SK-N-SH (cell line): ENCODE results near the gene LRRC34. TPM values are rescaled to one million over a fixed set of nuclear protein-coding genes. Genes with fewer than 3 reads are reported as not detected.

ENCODE experiments used
- CTCF ChIA-PET: fragments of 300-600, 350-600 bp; formaldehyde crosslinking; extraction: SDS; loops from one replicate; lab custom pipeline; 2021; lab: Yijun Ruan, JAX
- POLR2A ChIA-PET: fragments of 350-600 bp; sonication (Branson Sonifier 250); formaldehyde crosslinking; extraction: SDS; loops from one replicate; lab custom pipeline; 2020; ENCODE audit warnings: antibody characterized with exemption, inconsistent platforms; lab: Yijun Ruan, JAX
- DNase-seq: peaks from one replicate; pipeline ENCODE4 v3.0.0; 2012
- H2AFZ ChIP-seq: fragments of 200-600 bp; sonication (generic); 2 replicates; pipeline ENCODE4 v1.8.1; 2016; ENCODE audit warnings: antibody characterized with exemption, mild to moderate bottlenecking, low read depth
- H3F3A ChIP-seq: fragments of 200-600 bp; sonication (generic); replicated peaks from 2 replicates; pipeline ENCODE3; 2016; ENCODE audit warnings: antibody characterized with exemption, mild to moderate bottlenecking; ENCODE audit not compliant: insufficient read depth
- H3K27ac ChIP-seq, 2 experiments: fragments of 200-500 bp in 1 of 2; fragments of 200-600 bp in 1 of 2; sonication (Bioruptor generic) in 1 of 2; sonication (generic), shearing (Covaris generic) in 1 of 2; 2 replicates each; pipeline versions ENCODE4 v1.5.1 to v1.6.1; 2014 to 2016; ENCODE audit warnings: low read depth in 2 of 2, inconsistent platforms in 1 of 2, low read length in 1 of 2, mild to moderate bottlenecking in 1 of 2, mixed read lengths in 1 of 2
- H3K27me3 ChIP-seq: fragments of 200-600 bp; sonication (generic), shearing (Covaris generic); 2 replicates; pipeline ENCODE4 v1.6.1; 2016; ENCODE audit warnings: mixed run types; ENCODE audit not compliant: insufficient read depth
- H3K36me3 ChIP-seq, 2 experiments: fragments of 200-500 bp in 1 of 2; fragments of 200-600 bp in 1 of 2; sonication (Bioruptor generic) in 1 of 2; sonication (generic) in 1 of 2; replicated peaks in 1 of 2; 2 replicates each; pipeline versions ENCODE3 to v1.5.1; 2014 to 2016; ENCODE audit warnings: low read length in 1 of 2, mild to moderate bottlenecking in 1 of 2; ENCODE audit not compliant: insufficient read depth in 2 of 2, control insufficient read depth in 1 of 2
- H3K4me1 ChIP-seq, 2 experiments: fragments of 200-500 bp in 1 of 2; fragments of 200-600 bp in 1 of 2; sonication (Bioruptor generic) in 1 of 2; sonication (generic), shearing (Covaris generic) in 1 of 2; 2 replicates each; pipeline versions ENCODE4 v1.5.1 to v1.6.1; 2014 to 2016; ENCODE audit warnings: low read depth in 1 of 2, low read length in 1 of 2, mixed run types in 1 of 2; ENCODE audit not compliant: insufficient read depth in 2 of 2, control insufficient read depth in 1 of 2
- H3K4me2 ChIP-seq: fragments of 200-600 bp; sonication (generic), shearing (Covaris generic); 2 replicates; pipeline ENCODE4 v1.6.1; 2017; ENCODE audit warnings: mixed run types
- H3K4me3 ChIP-seq, 2 experiments: fragments of 200-500 bp in 1 of 2; fragments of 200-600 bp in 1 of 2; sonication (Bioruptor generic) in 1 of 2; sonication (generic), shearing (Covaris generic) in 1 of 2; 2 replicates each; pipeline versions ENCODE4 v1.5.1 to v1.8.1; 2014 to 2016; ENCODE audit warnings: low read depth in 2 of 2, inconsistent platforms in 1 of 2, low read length in 1 of 2, mild to moderate bottlenecking in 1 of 2, mixed read lengths in 1 of 2, moderate library complexity in 1 of 2
- H3K79me2 ChIP-seq: fragments of 200-600 bp; sonication (generic); 2 replicates; pipeline ENCODE4 v1.8.1; 2017; ENCODE audit warnings: mild to moderate bottlenecking; ENCODE audit not compliant: insufficient read depth
- H3K9ac ChIP-seq: fragments of 200-600 bp; sonication (generic); 2 replicates; pipeline ENCODE4 v1.6.1; 2017; ENCODE audit warnings: mixed run types
- H3K9me2 ChIP-seq: fragments of 200-600 bp; sonication (generic); 2 replicates; pipeline ENCODE4 v1.6.1; 2017; ENCODE audit warnings: mixed run types
- H3K9me3 ChIP-seq: fragments of 200-600 bp; sonication (generic); 2 replicates; pipeline ENCODE4 v1.6.1; 2017; ENCODE audit warnings: mixed run types, mild to moderate bottlenecking, moderate library complexity
- H4K20me1 ChIP-seq: fragments of 200-600 bp; sonication (generic); 2 replicates; pipeline ENCODE4 v1.6.1; 2017; ENCODE audit warnings: mild to moderate bottlenecking, mixed run types; ENCODE audit not compliant: insufficient read depth
- FOXM1 ChIP-seq: IDR thresholded peaks from 2 replicates; pipeline ENCODE4 v1.4.0; 2012; ENCODE audit warnings: low read depth, mild to moderate bottlenecking
- GABPA ChIP-seq: IDR thresholded peaks from 2 replicates; pipeline ENCODE4 v1.4.0; 2012; ENCODE audit warnings: low read depth, mild to moderate bottlenecking
- MEF2A ChIP-seq: IDR thresholded peaks from 2 replicates; pipeline ENCODE4 v1.4.0; 2012; ENCODE audit warnings: low read depth, borderline replicate concordance
- MXI1 ChIP-seq: IDR thresholded peaks from 2 replicates; pipeline ENCODE4 v1.6.1; 2012; ENCODE audit warnings: mild to moderate bottlenecking, low read depth, low read length, improper control_type of control experiment
- NRF1 ChIP-seq: IDR thresholded peaks from 2 replicates; pipeline ENCODE4 v1.6.1; 2012; ENCODE audit warnings: low read depth, mild to moderate bottlenecking, low read length
- RAD21 ChIP-seq: IDR thresholded peaks from 2 replicates; pipeline ENCODE4 v1.6.1; 2012; ENCODE audit warnings: mild to moderate bottlenecking, low read length
- RCOR1 ChIP-seq: fragments of 150-350 bp; IDR thresholded peaks from 2 replicates; pipeline ENCODE4 v1.6.1; 2017; ENCODE audit warnings: antibody characterized with exemption, low read length
- RXRA ChIP-seq: IDR thresholded peaks from 2 replicates; pipeline ENCODE4 v1.4.0; 2012; ENCODE audit warnings: low read depth, mild to moderate bottlenecking, borderline replicate concordance
- SIN3A ChIP-seq: IDR thresholded peaks from 2 replicates; pipeline ENCODE4 v1.6.1; 2012; ENCODE audit warnings: low read depth, mild to moderate bottlenecking, low read length, moderate library complexity, borderline replicate concordance
- SMC3 ChIP-seq: IDR thresholded peaks from 2 replicates; pipeline ENCODE4 v1.6.1; 2012; ENCODE audit warnings: low read depth, low read length, improper control_type of control experiment
- WGBS: methylation state at CpG from one replicate; pipeline ENCODE4 v1.1.6; 2017; ENCODE audit warnings: low lambda C conversion rate; 5-methylcytosine and 5-hydroxymethylcytosine counted together
- polyA plus RNA-seq, 3 experiments: library from polyadenylated mRNA; depleted of rRNA; stranded (reverse); fragments of >200 nt; gene quantifications; 2 replicates each; pipeline ENCODE4 v1.2.3, GENCODE V29; 2012
- TF ChIP-seq, protein P1 (sequence below): IDR thresholded peaks from 2 replicates; pipeline ENCODE4 v1.4.0; 2012; ENCODE audit warnings: low read depth, borderline replicate concordance
- TF ChIP-seq, protein P2 (sequence below): IDR thresholded peaks from 2 replicates; pipeline ENCODE4 v1.6.1; 2012; ENCODE audit warnings: mild to moderate bottlenecking, low read depth, low read length, moderate library complexity
- TF ChIP-seq, protein P3 (sequence below): IDR thresholded peaks from 2 replicates; pipeline ENCODE4; 2012

Gene LRRC34
- polyA plus RNA-seq, 1 of the 3 experiments (the other 2 are of a cell fraction) = 1.6 TPM

DNA sequence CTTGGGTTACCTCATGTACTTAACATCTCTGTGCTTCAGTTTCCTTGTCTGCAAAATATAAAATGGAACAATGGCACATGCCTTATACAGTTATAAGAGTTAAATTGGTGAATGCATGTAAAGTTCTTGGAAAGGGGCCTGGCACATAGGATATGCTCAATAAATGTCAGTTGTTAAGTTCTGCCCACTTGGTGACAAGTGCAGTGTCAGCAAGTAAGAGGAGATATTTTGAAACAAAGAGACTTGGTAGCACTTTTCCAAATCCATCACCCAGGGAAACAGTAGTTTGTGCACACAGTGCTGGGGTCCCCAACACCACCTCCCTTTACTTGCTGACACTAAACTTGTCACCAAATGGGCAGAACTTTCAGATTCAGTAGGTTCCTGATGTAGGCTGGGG is 37.9 kb upstream of the LRRC34 start:
- ChIA-PET POLR2A (no interaction called here), CTCF (no interaction called here)
- no peak overlapping the region for H3K4me2 ChIP-seq
- TF ChIP-seq GABPA = no peak
- no peak for TF ChIP-seq SMC3
- TF ChIP-seq, protein P1, sequence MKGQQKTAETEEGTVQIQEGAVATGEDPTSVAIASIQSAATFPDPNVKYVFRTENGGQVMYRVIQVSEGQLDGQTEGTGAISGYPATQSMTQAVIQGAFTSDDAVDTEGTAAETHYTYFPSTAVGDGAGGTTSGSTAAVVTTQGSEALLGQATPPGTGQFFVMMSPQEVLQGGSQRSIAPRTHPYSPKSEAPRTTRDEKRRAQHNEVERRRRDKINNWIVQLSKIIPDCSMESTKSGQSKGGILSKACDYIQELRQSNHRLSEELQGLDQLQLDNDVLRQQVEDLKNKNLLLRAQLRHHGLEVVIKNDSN = no peak
- no peak for TF ChIP-seq RAD21
- TF ChIP-seq FOXM1 = no peak
- TF ChIP-seq, protein P2, sequence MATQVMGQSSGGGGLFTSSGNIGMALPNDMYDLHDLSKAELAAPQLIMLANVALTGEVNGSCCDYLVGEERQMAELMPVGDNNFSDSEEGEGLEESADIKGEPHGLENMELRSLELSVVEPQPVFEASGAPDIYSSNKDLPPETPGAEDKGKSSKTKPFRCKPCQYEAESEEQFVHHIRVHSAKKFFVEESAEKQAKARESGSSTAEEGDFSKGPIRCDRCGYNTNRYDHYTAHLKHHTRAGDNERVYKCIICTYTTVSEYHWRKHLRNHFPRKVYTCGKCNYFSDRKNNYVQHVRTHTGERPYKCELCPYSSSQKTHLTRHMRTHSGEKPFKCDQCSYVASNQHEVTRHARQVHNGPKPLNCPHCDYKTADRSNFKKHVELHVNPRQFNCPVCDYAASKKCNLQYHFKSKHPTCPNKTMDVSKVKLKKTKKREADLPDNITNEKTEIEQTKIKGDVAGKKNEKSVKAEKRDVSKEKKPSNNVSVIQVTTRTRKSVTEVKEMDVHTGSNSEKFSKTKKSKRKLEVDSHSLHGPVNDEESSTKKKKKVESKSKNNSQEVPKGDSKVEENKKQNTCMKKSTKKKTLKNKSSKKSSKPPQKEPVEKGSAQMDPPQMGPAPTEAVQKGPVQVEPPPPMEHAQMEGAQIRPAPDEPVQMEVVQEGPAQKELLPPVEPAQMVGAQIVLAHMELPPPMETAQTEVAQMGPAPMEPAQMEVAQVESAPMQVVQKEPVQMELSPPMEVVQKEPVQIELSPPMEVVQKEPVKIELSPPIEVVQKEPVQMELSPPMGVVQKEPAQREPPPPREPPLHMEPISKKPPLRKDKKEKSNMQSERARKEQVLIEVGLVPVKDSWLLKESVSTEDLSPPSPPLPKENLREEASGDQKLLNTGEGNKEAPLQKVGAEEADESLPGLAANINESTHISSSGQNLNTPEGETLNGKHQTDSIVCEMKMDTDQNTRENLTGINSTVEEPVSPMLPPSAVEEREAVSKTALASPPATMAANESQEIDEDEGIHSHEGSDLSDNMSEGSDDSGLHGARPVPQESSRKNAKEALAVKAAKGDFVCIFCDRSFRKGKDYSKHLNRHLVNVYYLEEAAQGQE = no peak
- no peaks in the 10 kb centered on the region for H3K9me3 ChIP-seq
- H3K79me2 ChIP-seq = no peaks in the 10 kb centered on the region
- no peak overlapping the region for H3K9ac ChIP-seq
- H3K4me1 ChIP-seq = no peaks in the 10 kb centered on the region
- no peak overlapping the region for H3K27ac ChIP-seq
- DNase-seq = no peak
- no peaks in the 10 kb centered on the region for H3K9me2 ChIP-seq
- no peak overlapping the region for H3K4me3 ChIP-seq
- H3F3A ChIP-seq = no peaks in the 10 kb centered on the region
- H3K27me3 ChIP-seq = no peaks in the 10 kb centered on the region; the same call in 1 of the 2 replicates
- no peaks in the 10 kb centered on the region for H4K20me1 ChIP-seq
- no peak overlapping the region for H2AFZ ChIP-seq
- no peaks in the 10 kb centered on the region for H3K36me3 ChIP-seq

DNA sequence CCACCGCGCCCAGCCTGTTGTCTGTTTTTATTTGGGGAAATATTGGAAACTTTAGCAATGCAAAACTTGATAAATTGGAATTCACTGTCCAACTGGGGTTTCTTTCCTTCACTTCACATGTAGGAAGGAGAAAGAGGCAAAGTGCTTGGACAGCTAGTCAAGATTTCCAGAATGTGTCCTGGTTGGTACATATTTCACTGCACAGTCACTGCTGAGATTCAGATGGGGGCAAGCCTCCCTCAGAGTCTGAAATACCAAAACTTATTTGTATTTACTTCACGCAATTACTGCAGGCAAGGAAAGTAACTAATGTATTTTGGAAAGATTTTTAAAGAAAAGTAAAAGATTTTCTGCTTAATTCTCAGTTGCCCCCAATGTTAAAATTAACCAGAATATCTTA is 36.0 kb upstream of the LRRC34 start:
- no peaks in the 10 kb centered on the region for H3K4me1 ChIP-seq
- no peaks in the 10 kb centered on the region for H3F3A ChIP-seq
- no peak for DNase-seq
- H4K20me1 ChIP-seq = no peaks in the 10 kb centered on the region
- H3K9me3 ChIP-seq = no peaks in the 10 kb centered on the region
- no peaks in the 10 kb centered on the region for H3K9me2 ChIP-seq
- H3K36me3 ChIP-seq = no peaks in the 10 kb centered on the region
- H3K9ac ChIP-seq = no peak overlapping the region
- no peak overlapping the region for H3K4me2 ChIP-seq
- no peak overlapping the region for H3K4me3 ChIP-seq
- CTCF ChIA-PET = no interaction called here
- POLR2A ChIA-PET = no interaction called here
- TF ChIP-seq, protein P3, sequence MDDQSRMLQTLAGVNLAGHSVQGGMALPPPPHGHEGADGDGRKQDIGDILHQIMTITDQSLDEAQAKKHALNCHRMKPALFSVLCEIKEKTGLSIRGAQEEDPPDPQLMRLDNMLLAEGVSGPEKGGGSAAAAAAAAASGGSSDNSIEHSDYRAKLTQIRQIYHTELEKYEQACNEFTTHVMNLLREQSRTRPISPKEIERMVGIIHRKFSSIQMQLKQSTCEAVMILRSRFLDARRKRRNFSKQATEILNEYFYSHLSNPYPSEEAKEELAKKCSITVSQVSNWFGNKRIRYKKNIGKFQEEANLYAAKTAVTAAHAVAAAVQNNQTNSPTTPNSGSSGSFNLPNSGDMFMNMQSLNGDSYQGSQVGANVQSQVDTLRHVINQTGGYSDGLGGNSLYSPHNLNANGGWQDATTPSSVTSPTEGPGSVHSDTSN = no peak
- TF ChIP-seq NRF1 (no peak), RXRA (no peak), SIN3A (no peak), SMC3 (no peak), RAD21 (no peak), MXI1 (no peak), RCOR1 (no peak), MEF2A (no peak)
- TF ChIP-seq, all 33 proteins: peak for 0
- Histone ChIP-seq H3K79me2 (no peaks in the 10 kb centered on the region), H3K27me3 (no peaks in the 10 kb centered on the region; the same call in 1 of the 2 replicates), H3K27ac (no peak overlapping the region), H2AFZ (no peak overlapping the region)
- 97% methylated on average over 3 of the region's 3 CpGs for WGBS
